DND-41 (cell line): ENCODE results near the gene DGKA.
"Not testable (repeated sequence)": the region's sequence is repeated elsewhere in the genome, so short reads cannot be mapped to it uniquely, and the experiment has no call there.

ENCODE experiments used
- ATAC-seq: fragments of 200-7000 bp; cut with Tn5 transposase; 3 replicates; pipeline ENCODE4 v1.9.1; 2021; ENCODE audit warnings: low read depth; ENCODE audit not compliant: insufficient read depth
- DNase-seq: peaks from one replicate; pipeline ENCODE4 v3.0.0-alpha.2; 2020
- H2AFZ ChIP-seq: 2 replicates; pipeline ENCODE4 v1.6.0; 2012; ENCODE audit warnings: low read depth, low read length
- H3K27ac ChIP-seq: 2 replicates; pipeline ENCODE4 v1.5.1; 2012; ENCODE audit warnings: low read length, inconsistent platforms
- H3K27me3 ChIP-seq: fragments of 200-600 bp; sonication (generic); 2 replicates; pipeline ENCODE4 v1.6.0; 2012; ENCODE audit warnings: low read length, mild to moderate bottlenecking, inconsistent platforms; ENCODE audit not compliant: insufficient read depth, poor library complexity
- H3K36me3 ChIP-seq: 2 replicates; pipeline ENCODE4 v1.5.1; 2012; ENCODE audit warnings: low read length, inconsistent platforms; ENCODE audit not compliant: insufficient read depth
- H3K4me1 ChIP-seq: 2 replicates; pipeline ENCODE4 v1.5.1; 2012; ENCODE audit warnings: mild to moderate bottlenecking, low read length; ENCODE audit not compliant: insufficient read depth
- H3K4me2 ChIP-seq: 2 replicates; pipeline ENCODE4 v1.6.0; 2012; ENCODE audit warnings: mild to moderate bottlenecking, moderate library complexity, low read length, inconsistent platforms; ENCODE audit not compliant: insufficient read depth
- H3K4me3 ChIP-seq, 2 experiments: fragments of 200-600 bp in 1 of 2; shearing (Covaris generic) in 1 of 2; 2 replicates each; pipeline ENCODE4 v1.5.1; 2012 to 2016; ENCODE audit warnings: inconsistent platforms in 2 of 2, low read length in 2 of 2, mild to moderate bottlenecking in 2 of 2, low read depth in 1 of 2, moderate library complexity in 1 of 2
- H3K79me2 ChIP-seq: 2 replicates; pipeline ENCODE4 v1.6.0; 2012; ENCODE audit warnings: low read length, inconsistent platforms; ENCODE audit not compliant: insufficient read depth
- H3K9ac ChIP-seq: 2 replicates; pipeline ENCODE4 v1.6.0; 2012; ENCODE audit warnings: low read depth, mild to moderate bottlenecking, inconsistent platforms, low read length, moderate library complexity
- H3K9me3 ChIP-seq: 2 replicates; pipeline ENCODE4 v1.5.1; 2012; ENCODE audit warnings: low read length, moderate library complexity, mild to moderate bottlenecking, inconsistent platforms; ENCODE audit not compliant: insufficient read depth, severe bottlenecking
- H4K20me1 ChIP-seq: 2 replicates; pipeline ENCODE4 v1.6.0; 2012; ENCODE audit warnings: low read length; ENCODE audit not compliant: insufficient read depth
- CTCF ChIP-seq: IDR thresholded peaks from 2 replicates; pipeline ENCODE4 v1.5.1; 2012; ENCODE audit warnings: borderline replicate concordance, low read length, moderate library complexity, mild to moderate bottlenecking; ENCODE audit not compliant: poor library complexity, severe bottlenecking; ENCODE audit errors: extremely low read depth
- EZH2 ChIP-seq: IDR thresholded peaks from 3 replicates; pipeline ENCODE4 v1.6.1; 2012; ENCODE audit warnings: borderline replicate concordance, low read depth, mild to moderate bottlenecking, moderate library complexity, low read length, inconsistent platforms; ENCODE audit not compliant: severe bottlenecking

DGKA gene

GRCh38 chr12:55996715-55997534 is 66.0 kb downstream of the DGKA start, which contains the start of gene SUOX:
TSS of gene SUOX (plus strand) at chr12:55997276. CDS start at chr12:56002222, 4,946 bp downstream.
- Histone ChIP-seq H3K4me3 (no peak within 1 kb of the TSS), H3K27me3 (no peaks in the 10 kb centered on the region), H3K79me2 (no peaks in the 10 kb centered on the region), H2AFZ (no peak within 1 kb of the TSS), H3K27ac (no peak within 1 kb of the TSS), H3K4me2 (no peak within 1 kb of the TSS), H3K36me3 (peaks cover 22% of the 10 kb centered on the region), H3K4me1 (no peaks in the 10 kb centered on the region), H3K9me3 (no peaks in the 10 kb centered on the region), H4K20me1 (no peaks in the 10 kb centered on the region), H3K9ac (no peak within 1 kb of the TSS)
- no peak for TF ChIP-seq CTCF
- no peak for ATAC-seq
- no peak for DNase-seq

- Histone ChIP-seq H3K79me2 (no peaks in the 10 kb centered on the region), H3K4me3 (no peak overlapping the region), H3K27me3 (no peaks in the 10 kb centered on the region), H3K4me1 (no peaks in the 10 kb centered on the region), H3K9ac (no peak overlapping the region), H3K36me3 (peaks cover 16% of the 10 kb centered on the region), H2AFZ (no peak overlapping the region), H3K27ac (no peak overlapping the region), H3K9me3 (no peaks in the 10 kb centered on the region), H4K20me1 (no peaks in the 10 kb centered on the region), H3K4me2 (no peak overlapping the region)
- TF ChIP-seq CTCF (no peak), EZH2 (no peak)
- DNase-seq (no peak), ATAC-seq (no peak)
Observed at GRCh38 chr12:55997535-55997859, 66.5 kb downstream of the DGKA start.

GRCh38 chr12:55999522-55999921 is 68.6 kb downstream of the DGKA start:
- not testable (repeated sequence) for H3K79me2 ChIP-seq, H3K27ac ChIP-seq
- ATAC-seq = 0 out of 3 replicates have a peak, but pooled peaks have one; percentile 21

GRCh38 chr12:55999999-56000540 is 69.1 kb downstream of the DGKA start:
- not testable (repeated sequence) for DNase-seq, H3K4me2 ChIP-seq, H3K4me1 ChIP-seq, H3K4me3 ChIP-seq, H4K20me1 ChIP-seq, H2AFZ ChIP-seq, H3K9ac ChIP-seq, ATAC-seq, H3K27ac ChIP-seq, H3K79me2 ChIP-seq, H3K27me3 ChIP-seq, H3K9me3 ChIP-seq, H3K36me3 ChIP-seq
- peak; percentile 6 for TF ChIP-seq CTCF

More at GRCh38 chr12:55999522-55999921, 68.6 kb downstream of the DGKA start:
- not testable (repeated sequence) for H3K4me1 ChIP-seq, H3K27me3 ChIP-seq, H3K36me3 ChIP-seq, H3K9me3 ChIP-seq, H4K20me1 ChIP-seq, H3K9ac ChIP-seq, H3K4me2 ChIP-seq, H3K4me3 ChIP-seq
- H2AFZ ChIP-seq = peak overlapping the region; percentile 49; the same call in 1 of the 2 replicates
- peak; percentile 66 for DNase-seq
